ENCODE measurements around the gene PIGX.

PIGX gene

GRCh38 chr3:196711838-196712513, at the start of gene PIGX, which contains the start of gene CEP19:
TSS of gene PIGX (plus strand) at chr3:196712377.
TSS of gene CEP19 (minus strand) at chr3:196712250. CDS start at chr3:196708657, 3,593 bp downstream.
- DNase-seq = peak; percentile 92

GRCh38 chr3:196662711-196663571, 49.2 kb upstream of the PIGX start:
- no peak for DNase-seq

GRCh38 chr3:196666001-196666867, 45.9 kb upstream of the PIGX start:
- no peak for DNase-seq

GRCh38 chr3:196667056-196667825, 44.9 kb upstream of the PIGX start:
- DNase-seq = no peak

- no peak for DNase-seq
Observed at GRCh38 chr3:196670339-196670738, 41.8 kb upstream of the PIGX start.

- no peak for DNase-seq
Observed at GRCh38 chr3:196673632-196674031, 38.5 kb upstream of the PIGX start.

- no peak for DNase-seq
Observed at GRCh38 chr3:196677353-196677752, 34.8 kb upstream of the PIGX start.

GRCh38 chr3:196677931-196678330, 34.2 kb upstream of the PIGX start:
- no peak for DNase-seq

- DNase-seq = peak; percentile 64
Observed at GRCh38 chr3:196684548-196685407, 27.4 kb upstream of the PIGX start.

GRCh38 chr3:196686436-196686835, 25.7 kb upstream of the PIGX start:
- no peak for DNase-seq

- no peak for DNase-seq
Observed at GRCh38 chr3:196688349-196688748, 23.8 kb upstream of the PIGX start.

- DNase-seq = no peak
Observed at GRCh38 chr3:196689941-196690660, 22.1 kb upstream of the PIGX start.

- no peak for DNase-seq
Observed at GRCh38 chr3:196691386-196691785, 20.8 kb upstream of the PIGX start.

GRCh38 chr3:196694202-196694638, 18.0 kb upstream of the PIGX start:
- no peak for DNase-seq

GRCh38 chr3:196694941-196695848, 17.0 kb upstream of the PIGX start:
- DNase-seq = no peak

- no peak for DNase-seq
Observed at GRCh38 chr3:196695849-196696226, 16.3 kb upstream of the PIGX start.

GRCh38 chr3:196697270-196697669, 14.9 kb upstream of the PIGX start:
- no peak for DNase-seq

GRCh38 chr3:196699749-196700148, 12.4 kb upstream of the PIGX start:
- no peak for DNase-seq

GRCh38 chr3:196700801-196701200, 11.4 kb upstream of the PIGX start:
- DNase-seq = no peak

Measured in right hindlimb (tissue), 1 donor.